SIG-M5 treated with dmso at 0.1 percent for 504 hours (cell line): Measurements from ENCODE around the gene TPPP3.

ENCODE experiments used
- DNase-seq: peaks from one replicate; lab custom pipeline; 2025; ENCODE audit not compliant: unreplicated experiment; lab: John Stamatoyannopoulos, UW

TPPP3 gene

GRCh38 chr16:67346341-67346740, 47.0 kb downstream of the TPPP3 start:
- DNase-seq = peak; percentile 8

GRCh38 chr16:67345401-67345800, 47.9 kb downstream of the TPPP3 start:
- DNase-seq = no peak

GRCh38 chr16:67342616-67343015, 50.7 kb downstream of the TPPP3 start:
- DNase-seq = no peak

- no peak for DNase-seq
Measured at GRCh38 chr16:67341250-67341649, 52.0 kb downstream of the TPPP3 start.
